ENCODE data around the gene DGKI. TPM values are rescaled to one million over a fixed set of nuclear protein-coding genes. Genes with fewer than 3 reads are reported as not detected.

Gene DGKI
- total RNA-seq (1 to 10 TPM in 1 of 7 donors, under 1 TPM in 6; 0.05 to 1.0 (median 0.61) TPM), polyA plus RNA-seq (under 1 TPM; 0.03 to 0.22 (median 0.05) TPM)
- long read RNA-seq, donor 1, partial matches to known transcripts, result 330 of 330 reads
- long read RNA-seq, donor 1, other reads (novel, unspliced or antisense), result 0 of 330 reads
- long read RNA-seq, donor 2, result 0 reads

DNA sequence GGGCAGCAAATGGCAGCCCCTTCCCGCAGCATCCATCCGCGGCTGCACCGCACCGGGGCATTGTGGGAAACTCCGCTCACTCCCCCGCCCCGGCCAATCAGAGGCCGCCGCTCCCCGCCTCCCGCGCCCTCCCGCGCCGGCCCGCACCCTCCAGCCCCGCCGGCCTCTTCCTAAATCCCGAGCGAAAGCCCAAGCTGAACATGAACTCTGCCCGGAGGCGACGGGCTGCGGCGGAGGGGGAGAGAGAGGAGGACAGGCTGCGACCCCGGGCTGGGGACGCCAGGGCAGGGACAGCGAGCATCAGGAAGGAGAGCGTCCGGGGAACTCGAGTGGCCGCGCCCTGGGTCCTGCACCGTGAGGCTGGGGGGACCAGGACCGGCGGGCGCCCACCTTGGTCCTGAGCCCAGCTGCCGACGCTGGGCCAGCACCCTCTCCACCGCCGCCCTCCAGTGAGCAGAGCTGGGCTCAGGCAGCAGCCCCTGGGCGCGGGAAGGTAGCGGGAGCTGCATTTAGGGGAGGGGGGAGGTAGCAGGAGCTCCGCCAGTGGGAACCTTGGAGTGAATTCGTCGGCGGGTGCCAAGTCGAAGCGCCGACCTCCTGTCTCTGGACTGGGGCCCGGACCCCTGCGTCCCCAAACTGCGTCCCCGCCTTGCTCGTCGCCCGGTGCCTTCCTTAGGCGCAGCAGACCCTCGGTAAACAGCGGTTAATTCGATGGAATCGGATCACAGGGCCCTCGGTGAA lies at the start of gene DGKI:
DGKI (minus strand) TSS at position 148 of the 741 bp plus-strand sequence.
- TF ChIP-seq, protein P1, sequence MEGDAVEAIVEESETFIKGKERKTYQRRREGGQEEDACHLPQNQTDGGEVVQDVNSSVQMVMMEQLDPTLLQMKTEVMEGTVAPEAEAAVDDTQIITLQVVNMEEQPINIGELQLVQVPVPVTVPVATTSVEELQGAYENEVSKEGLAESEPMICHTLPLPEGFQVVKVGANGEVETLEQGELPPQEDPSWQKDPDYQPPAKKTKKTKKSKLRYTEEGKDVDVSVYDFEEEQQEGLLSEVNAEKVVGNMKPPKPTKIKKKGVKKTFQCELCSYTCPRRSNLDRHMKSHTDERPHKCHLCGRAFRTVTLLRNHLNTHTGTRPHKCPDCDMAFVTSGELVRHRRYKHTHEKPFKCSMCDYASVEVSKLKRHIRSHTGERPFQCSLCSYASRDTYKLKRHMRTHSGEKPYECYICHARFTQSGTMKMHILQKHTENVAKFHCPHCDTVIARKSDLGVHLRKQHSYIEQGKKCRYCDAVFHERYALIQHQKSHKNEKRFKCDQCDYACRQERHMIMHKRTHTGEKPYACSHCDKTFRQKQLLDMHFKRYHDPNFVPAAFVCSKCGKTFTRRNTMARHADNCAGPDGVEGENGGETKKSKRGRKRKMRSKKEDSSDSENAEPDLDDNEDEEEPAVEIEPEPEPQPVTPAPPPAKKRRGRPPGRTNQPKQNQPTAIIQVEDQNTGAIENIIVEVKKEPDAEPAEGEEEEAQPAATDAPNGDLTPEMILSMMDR (IDR thresholded peaks at IDR 0.05 in 8 of 11, conservative IDR thresholded peaks at IDR 0.05 in 3 of 11), result no peak
- TF ChIP-seq POLR2AphosphoS5 (IDR thresholded peaks at IDR 0.05), result peak in 2 of 3 donors; percentile 19 to 53
- TF ChIP-seq POLR2A (IDR thresholded peaks at IDR 0.05), result no peak
- H3K27ac ChIP-seq, result no peak within 1 kb of the TSS
- H3K36me3 ChIP-seq, result no peaks in the 10 kb centered on the region
- peaks cover 6 to 16% (median 9%) of the 10 kb centered on the region in 6 donors for H3K4me1 ChIP-seq
- peaks cover 0 to 66% (median 46%) of the 10 kb centered on the region in 7 donors for H3K27me3 ChIP-seq (replicated peaks in 1 of 7)
- no peaks in the 10 kb centered on the region for H3K9me3 ChIP-seq
- H3K4me3 ChIP-seq, result peak within 1 kb of the TSS in 7 of 8 donors; percentile 15 to 61 (median 19)
- 2 to 4% (median 3%) methylated on average over 32 to 66 of the region's 66 CpGs for WGBS, 5 donors
- no peak for DNase-seq
- intact Hi-C loops (cut with DNase I; ENCODE audit: low total_unique reads), result no loop called here

DNA sequence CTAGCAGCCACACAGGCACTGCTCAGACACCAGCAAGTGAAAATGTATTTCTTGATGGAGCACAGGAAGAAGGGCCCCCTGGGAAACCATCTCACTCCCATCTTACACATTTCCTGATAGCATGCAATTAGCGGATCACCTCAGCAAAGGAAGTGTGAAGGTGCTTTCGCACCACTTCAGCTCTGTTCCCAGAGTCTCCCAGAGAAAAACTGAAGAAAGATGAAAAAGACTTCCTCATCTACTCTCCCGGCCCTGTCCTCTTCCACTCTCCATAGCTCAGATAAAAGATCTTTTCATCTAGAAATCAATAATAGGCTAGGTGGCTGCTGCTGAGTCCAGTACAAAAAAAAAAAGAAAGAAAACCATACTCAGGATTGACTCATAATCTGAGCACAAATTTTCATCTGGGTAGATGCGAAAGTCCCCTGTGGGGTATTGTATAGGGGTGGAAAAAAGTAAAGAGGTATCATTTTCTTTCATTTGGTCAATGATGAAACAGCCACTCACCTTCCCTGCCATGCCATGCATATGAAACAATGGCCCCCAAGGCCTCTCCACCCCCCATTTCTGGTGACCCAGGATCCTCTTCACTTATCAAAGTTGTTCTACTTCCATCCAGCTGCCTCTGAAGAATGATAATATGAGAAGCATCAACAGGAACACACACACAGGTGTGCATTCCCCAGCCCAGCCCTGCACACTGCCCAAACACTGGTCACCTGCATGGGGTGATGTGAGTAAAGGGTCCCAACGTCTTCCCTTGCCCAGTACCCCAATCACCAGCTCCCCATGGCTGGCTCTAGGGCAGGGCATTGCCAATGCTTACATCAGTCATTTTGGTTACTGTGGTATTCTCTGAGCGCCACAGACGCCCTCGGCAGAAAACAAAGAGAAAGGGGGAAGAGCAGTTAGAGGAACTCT lies 48.8 kb upstream of the DGKI start:
- peaks cover 0 to 90% (median 33%) of the 10 kb centered on the region in 6 donors for H3K36me3 ChIP-seq

DNA sequence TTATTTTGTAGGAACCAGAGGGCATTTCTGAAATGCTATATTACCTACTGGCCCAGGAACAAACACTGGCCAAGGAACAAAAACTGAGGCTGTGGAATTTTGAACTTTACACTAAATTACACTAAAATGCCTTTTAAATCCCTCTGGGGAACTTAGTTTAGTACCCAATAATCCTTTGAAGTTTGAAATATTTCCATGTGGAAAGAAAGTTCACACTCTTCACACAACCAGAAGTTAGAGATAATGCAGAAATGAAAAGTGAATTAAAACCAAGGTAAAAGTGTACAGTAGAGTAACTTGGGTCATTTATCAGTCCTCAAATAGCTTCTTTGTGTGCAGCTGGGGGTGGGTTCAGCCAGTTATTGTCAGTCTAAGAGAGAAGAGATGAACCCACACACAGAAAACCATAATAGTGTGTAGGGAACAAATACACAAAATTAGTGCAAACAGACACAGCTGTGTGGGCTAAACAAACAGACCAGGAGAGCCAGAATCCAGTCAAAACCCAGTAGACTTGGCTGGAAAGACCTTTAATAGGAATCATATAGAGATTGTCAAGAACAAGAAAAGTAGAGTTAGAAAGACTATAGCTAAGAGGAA lies 46.5 kb upstream of the DGKI start:
- Histone ChIP-seq H3K36me3 (peaks cover 0 to 99% (median 31%) of the 10 kb centered on the region in 6 donors), H3K27me3 (replicated peaks in 1 of 7) (no peaks in the 10 kb centered on the region), H3K4me1 (peaks cover 0 to 6% (median 2%) of the 10 kb centered on the region in 6 donors), H3K27ac (no peak overlapping the region), H3K4me3 (no peak overlapping the region), H3K9me3 (no peaks in the 10 kb centered on the region)
- TF ChIP-seq POLR2A (IDR thresholded peaks at IDR 0.05) (no peak), POLR2AphosphoS5 (IDR thresholded peaks at IDR 0.05) (no peak)
- TF ChIP-seq, protein P1 (IDR thresholded peaks at IDR 0.05 in 8 of 11, conservative IDR thresholded peaks at IDR 0.05 in 3 of 11), result no peak
- no peak for DNase-seq
- intact Hi-C loops (cut with DNase I; ENCODE audit: low total_unique reads), result no loop called here

More for the DNA sequence above, 48.8 kb upstream of the DGKI start:
- intact Hi-C loops (cut with DNase I; ENCODE audit: low total_unique reads), result loop anchor here (5.0 kb wide), 1 partner anchor 238 kb away; no protein-coding TSS in a partner anchor
- Histone ChIP-seq H3K4me3 (no peak overlapping the region), H3K27ac (no peak overlapping the region), H3K27me3 (replicated peaks in 1 of 7) (no peaks in the 10 kb centered on the region), H3K4me1 (peaks cover 6 to 25% (median 18%) of the 10 kb centered on the region in 6 donors), H3K9me3 (no peaks in the 10 kb centered on the region)
- WGBS, 5 donors, result 57 to 88% (median 61%) methylated on average over 8 of the region's 8 CpGs
- no peak for DNase-seq
- TF ChIP-seq POLR2A (IDR thresholded peaks at IDR 0.05) (no peak), POLR2AphosphoS5 (IDR thresholded peaks at IDR 0.05) (no peak)
- TF ChIP-seq, protein P1 (IDR thresholded peaks at IDR 0.05 in 8 of 11, conservative IDR thresholded peaks at IDR 0.05 in 3 of 11), result no peak

All from spleen (tissue), 13 donors.